NCI-H2171 (cell line): ENCODE data around the gene SPO11.
"Not testable (repeated sequence)": the region's sequence is repeated elsewhere in the genome, so short reads cannot be mapped to it uniquely, and the experiment has no call there.

Experiments used
- DNase-seq: peaks from one replicate; lab custom pipeline; 2025; lab: John Stamatoyannopoulos, UW

SPO11 gene

DNA sequence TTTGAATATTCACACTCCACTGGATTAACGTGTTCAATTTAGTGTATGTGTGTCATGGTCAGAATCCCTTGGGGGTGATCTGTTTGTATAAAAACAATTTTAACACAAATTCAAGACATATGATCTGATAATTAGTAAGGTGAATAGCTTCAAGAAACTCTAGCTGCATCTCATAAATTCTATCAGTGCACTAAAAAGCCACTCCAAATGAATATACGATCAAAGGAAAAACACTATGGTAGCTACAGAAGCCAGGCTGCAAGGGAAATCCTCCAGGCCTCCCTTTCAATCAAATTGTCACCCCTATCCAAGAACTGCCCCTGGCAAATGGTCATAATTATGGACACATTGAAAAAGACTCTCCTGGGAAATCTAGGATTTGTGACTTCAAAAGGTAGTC lies 12.1 kb downstream of the SPO11 start:
- DNase-seq = no peak

DNA sequence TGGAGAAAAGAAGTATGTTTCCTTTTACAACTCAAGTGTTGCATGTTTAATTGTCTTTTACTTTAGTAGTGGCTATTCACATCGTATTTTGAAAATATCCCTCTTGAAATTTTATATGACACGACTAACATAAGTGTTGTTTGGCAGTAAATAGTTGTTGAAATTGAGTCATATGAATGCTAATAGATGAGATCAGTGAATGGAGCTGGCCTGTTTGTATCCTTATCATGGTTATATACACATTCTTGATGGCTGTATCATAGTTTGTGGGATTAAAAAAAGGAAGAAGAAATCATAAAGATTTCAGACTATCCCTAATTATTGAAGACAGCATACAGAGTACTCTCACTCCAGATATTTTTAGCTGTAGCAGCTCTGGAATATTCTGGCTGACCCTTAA lies 13.2 kb downstream of the SPO11 start:
- DNase-seq = no peak

DNA sequence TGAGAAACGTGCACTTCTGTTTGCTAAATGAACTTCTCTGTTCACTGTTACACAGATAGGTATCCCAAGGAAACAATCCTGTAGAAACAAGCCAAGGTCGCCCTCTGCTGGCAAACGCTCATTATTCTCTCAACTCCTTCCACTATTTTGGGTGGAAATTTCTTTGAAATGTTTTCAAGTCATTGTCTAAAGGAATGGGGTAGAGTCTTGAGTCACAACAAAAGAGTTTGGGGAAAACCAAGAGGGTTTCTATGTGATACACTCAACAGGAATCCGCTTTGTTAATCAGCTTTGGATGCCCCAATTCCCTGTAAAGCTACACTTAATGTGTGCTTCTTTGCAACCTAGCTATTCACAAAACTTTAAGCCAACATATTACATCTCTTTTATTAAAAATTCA lies 16.9 kb downstream of the SPO11 start:
- peak; percentile 36 for DNase-seq

DNA sequence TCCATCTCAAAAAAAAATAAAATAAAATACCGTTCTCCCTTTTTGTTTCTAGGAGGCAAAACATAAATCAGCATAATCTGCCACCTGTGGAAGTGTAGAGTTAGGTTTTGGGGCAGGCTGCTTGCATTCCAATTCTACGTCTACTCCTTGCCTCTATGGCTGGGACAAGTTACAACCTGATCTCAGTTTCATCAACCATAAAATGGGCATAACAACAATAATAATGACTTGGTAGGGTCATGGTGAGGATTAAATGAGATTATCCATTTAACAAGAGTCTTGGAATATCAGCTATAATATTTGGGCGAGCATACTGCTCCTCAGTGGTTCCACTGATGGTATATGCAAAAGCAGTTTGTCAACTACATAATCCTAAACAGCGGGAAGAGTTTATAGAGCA lies 17.8 kb downstream of the SPO11 start:
- no peak for DNase-seq

DNA sequence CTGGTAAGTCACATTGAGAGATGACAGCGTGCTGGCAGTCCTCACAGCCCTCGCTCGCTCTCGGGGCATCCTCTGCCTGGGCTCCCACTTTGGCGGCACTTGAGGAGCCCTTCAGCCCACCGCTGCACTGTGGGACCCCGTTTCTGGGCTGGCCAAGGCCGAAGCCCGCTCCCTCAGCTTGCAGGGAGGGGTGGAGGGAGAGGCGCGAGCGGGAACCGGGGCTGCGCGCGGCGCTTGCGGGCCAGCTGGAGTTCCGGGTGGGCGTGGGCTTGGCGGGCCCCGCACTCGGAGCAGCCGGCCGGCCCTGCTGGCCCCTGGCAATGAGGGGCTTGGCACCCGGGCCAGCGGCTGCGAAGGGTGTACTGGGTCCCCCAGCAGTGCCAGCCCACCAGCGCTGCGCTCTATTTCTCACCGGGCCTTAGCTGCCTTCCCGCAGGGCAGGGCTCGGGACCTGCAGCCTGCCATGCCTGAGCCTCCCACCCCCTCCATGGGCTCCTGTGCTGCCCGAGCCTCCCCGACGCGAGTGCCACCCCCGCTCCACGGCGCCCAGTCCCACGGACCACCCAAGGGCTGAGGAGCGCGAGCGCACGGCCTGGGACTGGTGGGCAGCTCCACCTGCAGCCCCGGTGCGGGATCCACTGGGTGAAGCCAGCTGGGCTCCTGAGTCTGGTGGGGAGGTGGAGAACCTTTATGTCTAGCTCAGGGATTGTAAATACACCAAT lies 18.8 kb downstream of the SPO11 start:
- not testable (repeated sequence) for DNase-seq

DNA sequence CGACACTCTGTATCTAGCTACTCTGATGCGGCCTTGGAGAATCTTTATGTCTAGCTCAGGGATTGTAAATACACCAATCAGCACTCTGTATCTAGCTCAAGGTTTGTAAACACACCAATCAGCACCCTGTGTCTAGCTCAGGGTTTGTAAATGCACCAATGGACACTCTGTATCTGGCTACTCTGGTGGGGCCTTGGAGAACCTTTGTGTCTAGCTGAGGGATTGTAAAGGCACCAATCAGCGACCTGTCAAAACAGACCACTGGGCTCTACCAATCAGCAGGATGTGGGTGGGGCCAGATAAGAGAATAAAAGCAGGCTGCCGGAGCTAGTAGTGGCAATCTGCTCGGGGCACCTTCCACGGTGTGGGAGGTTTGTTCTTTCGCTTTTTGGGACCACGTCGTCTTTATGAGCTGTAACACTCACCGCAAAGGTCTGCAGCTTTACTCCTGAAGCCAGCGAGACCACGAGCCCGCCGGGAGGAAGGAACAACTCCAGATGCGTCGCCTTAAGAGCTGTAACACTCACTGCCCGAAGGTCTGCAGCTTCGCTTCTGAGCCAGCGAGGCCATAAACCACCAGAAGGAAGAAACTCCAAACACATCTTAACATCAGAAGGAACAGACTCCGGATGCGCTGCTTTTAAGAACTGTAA lies 19.4 kb downstream of the SPO11 start:
- not testable (repeated sequence) for DNase-seq

DNA sequence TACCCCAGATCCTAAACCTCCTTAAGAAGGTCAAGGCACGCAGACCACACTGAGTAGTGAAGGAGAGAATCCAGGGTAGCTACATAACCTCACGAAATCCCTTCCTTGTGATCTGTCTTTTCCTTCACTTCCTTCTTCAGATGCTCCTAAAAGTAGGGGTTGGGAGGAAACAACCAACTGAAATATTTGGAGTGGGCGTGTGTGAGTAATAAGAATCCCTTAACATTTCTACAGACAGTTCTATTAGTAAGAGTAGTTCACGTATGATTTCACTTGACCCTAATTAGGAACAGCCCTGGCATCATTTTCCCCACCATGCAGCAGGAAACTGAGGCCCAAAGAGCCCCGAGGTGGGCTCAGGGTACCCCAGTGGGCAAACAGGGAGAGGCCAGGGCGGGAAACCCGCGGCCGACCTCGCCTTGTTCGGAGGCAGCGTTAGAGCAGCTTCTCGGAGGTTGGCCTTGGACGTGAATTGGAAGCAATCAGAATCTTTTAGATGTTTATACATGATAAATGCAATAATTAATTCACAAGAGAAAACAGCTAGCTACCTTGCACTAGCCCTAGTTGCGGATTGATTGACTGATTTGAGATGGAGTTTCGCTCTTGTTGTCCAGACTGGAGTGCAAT lies 20.6 kb downstream of the SPO11 start:
- DNase-seq = no peak

DNA sequence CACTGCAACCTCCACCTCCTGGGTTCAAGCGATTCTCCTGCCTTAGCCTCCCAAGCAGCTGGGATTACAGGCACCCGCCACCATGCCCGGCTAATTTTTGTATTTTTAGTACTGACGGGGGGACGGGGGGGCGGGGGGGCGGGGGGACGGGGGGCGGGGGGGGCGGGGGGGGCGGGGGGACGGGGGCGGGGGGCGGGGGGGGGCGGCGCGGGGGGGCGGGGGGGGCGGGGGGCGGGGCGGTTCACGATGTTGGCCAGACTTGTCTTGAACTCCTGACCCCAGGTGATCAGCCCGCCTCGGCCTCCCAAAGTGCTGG lies 21.1 kb downstream of the SPO11 start:
- not testable (repeated sequence) for DNase-seq

DNA sequence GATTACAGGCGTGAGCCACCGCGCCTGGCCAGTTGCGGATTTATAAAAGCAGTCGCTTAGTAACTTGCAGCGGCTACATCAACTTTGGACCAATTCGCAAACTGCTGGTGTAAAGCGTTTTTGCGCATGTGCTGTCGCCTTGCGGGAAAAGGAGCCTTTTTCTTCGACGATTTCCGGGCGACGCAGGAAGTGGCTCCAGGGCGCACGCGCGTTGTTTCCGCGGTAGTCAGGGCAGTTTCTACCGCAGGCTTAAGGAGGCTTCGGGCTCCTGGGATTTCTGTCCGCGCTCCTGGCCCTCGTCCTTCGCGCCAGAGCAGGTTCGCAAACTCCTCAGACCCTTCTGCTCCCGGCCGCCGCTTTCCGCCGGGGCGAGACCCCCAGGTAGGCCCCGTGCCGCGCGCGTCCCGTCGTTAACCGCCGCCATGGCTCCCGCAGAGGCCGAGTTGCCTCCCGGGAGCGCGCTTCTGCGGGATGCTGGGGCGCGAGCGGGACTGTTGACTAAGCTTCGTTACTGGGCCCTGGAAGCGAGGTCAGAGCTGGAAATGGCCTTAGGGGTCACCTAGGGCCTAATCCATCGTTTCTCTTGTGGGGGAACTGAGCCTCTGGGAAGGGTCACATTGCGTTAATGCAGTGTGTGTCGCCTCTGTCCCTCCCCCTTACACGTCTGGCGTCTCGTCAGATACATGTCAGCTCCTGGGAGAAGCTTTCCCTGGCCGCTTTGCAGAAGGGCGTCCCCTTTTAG lies 21.6 kb downstream of the SPO11 start, which contains the start of gene RAE1:
TSS of gene RAE1 (plus strand) at position 214 of the 742 bp plus-strand sequence. CDS start 2,784 bp downstream, outside the sequence.
- DNase-seq = peak; percentile 92

DNA sequence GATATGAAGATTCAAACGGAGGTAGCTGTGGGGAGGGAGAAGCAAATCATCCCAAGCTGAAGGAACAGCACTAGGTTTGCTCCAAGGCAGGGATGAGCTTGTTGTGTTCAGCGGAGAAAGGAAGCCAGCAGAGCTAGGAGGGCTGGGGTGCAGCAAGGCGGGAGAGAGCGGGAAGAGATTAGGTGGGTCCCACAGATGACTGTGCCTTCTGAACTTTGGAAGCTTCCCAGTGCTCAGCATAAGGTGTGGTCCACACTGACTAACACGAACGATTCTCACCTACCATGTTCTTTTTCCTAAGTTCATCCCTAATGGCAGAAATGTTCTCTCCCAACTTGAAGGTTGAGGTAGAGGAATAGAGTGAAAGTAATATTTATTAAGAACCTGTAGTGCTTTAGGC lies 22.7 kb downstream of the SPO11 start:
- no peak for DNase-seq

DNA sequence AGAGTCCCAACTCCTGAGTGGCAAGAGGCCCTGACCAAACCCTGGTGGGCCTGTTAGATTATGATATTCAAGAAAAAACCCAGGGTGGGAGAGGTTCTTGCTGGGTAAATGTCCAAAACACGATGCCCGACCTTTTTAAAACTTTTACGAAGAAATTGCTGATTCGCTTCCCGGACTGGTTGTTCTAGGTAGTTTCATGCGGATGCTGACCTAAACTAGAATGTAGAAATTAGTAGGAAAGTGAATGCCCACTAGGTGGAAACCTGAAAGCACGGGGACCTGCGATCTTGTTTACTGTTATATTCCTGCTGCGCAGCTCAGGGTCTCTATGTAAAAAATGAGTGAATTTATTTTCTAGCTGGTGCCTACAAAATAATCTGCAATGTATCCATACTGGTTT lies 23.7 kb downstream of the SPO11 start:
- no peak for DNase-seq

DNA sequence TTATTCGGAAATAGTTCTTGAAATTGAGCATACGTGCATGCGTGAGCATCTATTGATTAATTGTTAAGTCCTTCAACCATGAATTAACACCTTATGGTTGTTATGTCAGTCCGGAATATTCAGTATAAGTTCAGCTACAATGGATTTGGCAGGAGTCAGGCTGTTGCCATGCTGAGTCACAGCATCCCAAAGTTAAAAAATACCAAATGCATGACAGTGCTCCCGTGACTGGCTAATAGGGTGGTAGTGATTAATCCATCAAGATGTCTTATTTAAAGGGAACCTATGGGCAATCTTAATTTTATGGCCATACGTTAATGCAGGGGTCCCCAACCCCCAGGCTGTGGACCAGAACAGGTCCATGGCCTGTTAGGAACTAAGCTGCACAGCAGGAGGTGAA lies 31.9 kb downstream of the SPO11 start:
- no peak for DNase-seq

DNA sequence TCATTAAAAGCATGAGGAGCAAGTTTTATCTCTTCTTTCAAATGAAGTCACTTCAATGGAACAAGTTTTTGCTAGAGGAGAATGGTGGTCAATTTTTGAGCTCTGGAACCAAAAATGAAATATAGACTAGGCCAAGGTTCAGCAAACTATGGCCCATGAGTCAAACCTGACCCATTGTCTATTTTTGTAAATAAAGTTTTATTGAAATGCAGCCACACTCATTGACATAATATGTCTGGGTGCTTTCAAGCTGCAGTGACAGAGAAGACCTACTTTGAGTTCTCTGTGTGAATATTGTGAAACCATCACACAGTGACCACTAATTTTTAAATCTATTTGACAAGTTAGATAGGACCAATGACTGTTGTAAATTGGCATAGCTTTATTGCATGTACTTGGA lies 34.8 kb downstream of the SPO11 start:
- DNase-seq = no peak

DNA sequence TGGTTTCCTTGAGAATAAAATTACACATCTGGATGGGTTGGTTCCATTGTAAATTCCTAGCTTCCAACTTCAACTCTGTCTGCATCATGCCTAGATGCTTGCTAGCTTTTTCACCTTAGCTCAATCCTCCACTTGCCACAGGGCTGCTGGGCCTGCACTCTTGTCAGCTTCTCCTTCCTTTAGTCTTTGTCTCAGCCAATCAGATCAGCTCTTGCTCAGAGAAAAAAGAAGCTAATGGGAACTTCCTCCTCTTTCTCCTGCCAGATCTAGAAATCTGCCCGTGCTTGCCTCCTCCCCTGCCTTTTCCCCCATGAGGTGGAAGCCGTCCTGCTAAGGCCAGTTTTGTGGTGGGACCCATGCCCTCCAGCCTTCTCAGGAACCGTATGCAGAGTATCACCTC lies 40.0 kb downstream of the SPO11 start:
- DNase-seq = no peak

DNA sequence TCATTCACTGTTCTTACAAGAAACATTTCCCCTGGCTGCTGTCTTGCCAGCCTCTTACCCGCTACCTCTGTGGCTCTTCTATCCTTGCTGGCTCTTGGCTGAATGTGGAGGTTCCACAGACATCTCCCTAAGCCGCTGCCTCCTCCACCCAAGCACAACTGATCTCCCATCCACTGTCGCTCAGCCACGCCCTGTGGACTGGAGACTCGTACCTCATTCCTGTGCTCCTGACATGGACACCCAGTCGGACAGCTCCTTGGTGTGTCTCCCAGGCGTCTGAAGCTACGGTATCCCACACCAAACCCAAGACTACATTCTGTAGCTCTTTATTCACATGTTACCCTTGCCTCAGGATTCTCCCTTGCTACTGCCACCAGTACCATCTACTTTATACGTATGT lies 40.7 kb downstream of the SPO11 start:
- no peak for DNase-seq

DNA sequence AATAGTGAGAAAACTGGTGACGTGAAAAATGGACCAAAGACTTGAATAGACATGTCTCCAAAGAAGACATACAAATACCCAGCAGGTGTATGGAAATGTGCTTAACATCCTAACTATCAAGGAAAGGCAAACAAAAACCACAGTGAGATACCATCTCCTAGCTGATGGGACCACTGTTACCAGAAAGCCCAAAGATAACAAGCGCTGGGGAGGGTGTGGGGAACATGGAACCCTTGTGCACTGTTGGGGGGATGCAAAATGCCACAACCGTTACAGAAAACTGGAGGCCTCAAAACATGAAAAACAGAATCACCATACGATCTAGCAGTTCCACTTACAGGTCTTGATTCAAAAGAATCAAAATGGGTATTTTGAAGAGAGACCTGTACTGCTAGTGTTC lies 41.8 kb downstream of the SPO11 start:
- no peak for DNase-seq

DNA sequence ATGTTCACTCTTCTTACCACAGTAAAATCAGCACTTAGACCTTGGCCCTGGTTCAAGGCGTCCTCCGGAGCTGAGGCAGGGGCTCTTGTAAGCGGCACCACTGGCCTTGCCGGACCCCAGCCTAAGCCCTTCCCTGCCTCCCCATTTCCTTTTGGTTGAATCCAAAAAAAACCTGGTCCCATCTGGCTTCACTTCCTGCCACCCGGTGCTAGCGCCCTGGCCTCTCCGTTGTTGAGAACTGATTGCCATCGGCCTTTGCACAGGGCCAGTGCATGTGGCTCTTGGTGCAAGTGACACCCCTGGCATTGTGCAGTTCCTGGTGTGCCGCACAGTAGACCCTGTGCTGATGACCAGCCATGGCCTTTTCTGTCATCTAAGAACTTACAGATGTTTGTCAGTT lies 42.6 kb downstream of the SPO11 start:
- no peak for DNase-seq

DNA sequence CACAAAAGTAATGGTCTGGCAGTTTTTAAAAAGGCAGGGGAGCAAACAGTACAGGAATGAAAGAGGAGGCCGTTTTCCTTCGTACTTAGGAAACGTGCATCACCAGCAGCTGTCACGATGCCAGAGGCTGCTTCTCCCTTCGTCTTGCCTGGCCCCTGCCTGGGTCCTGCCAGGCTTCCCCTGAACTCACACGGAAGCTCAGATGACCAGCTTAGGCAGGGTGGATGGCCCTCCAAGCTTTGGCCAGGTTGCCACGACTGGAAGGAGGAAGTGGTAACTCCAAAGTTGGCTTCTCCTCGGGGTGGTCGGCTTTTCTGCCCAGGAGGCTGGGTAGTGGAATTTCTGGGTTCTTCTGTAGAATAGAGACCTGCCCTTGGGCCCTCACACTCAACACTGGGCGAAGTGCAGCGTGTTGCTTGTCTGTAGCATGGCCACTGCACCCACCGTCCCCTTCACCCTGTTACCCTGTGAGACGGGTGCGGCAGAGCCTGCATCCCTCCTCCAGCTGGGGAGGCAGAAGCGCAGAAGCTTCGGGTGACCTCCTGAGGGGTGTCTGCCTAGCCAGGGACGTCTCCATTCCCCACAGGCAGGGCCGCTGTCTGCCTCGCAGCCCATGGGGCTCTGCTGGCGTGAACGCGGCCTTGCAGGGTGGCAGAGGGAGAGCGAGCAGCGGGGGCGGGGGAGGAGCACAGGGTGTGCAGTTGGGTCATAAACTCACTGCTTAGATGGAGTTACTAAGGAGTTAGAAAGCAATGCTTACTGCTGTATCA lies 43.2 kb downstream of the SPO11 start:
- no peak for DNase-seq

DNA sequence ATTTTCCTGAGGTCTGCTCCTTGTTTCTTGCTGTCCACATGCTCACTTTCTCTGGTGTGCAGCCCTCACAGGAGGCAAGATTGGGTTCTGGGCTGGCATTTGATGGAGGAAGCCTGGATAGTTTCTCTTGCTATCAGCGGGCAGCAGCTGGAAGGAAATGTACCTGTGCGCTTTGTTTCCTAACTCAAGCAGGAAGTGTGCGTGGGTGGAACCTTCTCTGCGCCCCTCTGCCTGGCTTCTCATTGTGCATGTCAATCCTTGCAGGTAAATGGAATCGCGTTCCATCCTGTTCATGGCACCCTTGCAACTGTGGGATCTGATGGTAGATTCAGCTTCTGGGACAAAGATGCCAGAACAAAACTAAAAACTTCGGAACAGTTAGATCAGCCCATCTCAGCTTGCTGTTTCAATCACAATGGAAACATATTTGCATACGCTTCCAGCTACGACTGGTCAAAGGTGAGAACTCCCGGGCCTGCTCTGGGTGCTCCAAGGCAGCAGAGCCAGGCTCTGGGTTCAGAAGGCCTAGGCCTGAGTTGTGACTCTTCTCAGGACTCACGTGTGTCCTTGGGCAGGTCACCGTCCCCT lies 44.8 kb downstream of the SPO11 start:
- no peak for DNase-seq

DNA sequence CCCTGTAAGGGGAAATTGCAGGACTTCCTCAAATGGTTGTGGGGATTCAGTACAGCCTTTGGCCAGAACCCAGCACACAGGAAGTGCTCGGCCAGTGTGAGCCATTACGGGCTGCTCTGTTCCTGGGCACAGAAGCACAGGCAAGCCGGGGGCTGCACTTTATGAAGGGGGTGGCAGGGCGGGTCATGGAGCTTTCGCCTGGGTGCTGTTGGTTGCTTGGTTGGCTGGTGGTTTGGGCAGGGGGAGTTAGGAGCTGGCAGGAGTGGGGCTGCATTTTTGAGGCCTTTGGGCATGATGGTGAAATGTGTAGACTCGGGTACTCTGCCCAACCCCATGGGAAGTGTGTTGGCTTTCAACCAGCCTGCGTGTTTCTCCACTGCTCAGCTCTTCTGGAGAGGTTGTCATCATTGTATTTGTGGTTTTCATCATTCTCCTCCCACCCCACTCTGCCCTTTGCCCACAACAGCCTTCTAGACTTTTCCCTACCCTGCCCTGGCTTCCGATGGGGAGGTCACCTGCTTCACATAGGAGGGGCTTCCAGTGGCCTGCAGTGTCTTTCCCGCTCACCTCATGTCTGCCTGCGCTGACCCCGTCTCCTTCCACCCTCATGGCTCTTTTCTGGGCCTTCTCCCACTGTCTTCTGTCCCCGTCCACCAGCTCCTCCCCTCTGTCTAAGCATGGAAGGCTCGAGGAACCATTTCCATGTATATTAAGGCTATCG lies 45.5 kb downstream of the SPO11 start:
- DNase-seq = no peak

DNA sequence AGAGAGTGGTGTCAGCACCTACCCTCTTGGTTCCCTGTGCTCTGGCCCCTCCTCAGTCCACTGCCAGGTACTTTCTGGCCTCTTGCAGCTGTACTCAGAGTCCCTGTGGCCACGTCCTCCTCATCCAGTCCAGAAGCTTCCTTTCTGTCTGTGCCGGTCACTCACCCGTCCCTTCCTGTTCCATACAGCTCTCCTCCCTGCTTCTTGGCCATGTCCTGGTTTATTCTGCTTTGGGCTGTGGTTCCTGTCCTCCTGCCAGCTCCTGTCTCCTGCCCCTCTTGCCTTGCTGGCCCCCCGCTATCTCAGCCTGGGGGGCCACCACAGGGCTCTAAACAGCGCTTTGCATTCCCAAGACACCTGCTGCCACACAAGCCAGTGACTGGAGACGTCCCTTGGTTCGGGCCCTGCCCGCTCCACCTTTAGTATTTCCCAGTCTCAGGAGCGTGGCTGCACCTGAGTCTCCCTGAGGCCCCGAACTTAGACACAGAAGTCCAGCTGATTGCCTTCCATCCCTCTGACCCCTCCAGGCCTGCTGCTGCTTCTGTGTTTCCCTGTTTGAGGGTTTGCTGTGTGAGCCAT lies 46.1 kb downstream of the SPO11 start:
- DNase-seq = no peak
